ENCODE data around the gene EFCAB6. TPM values are rescaled to one million over a fixed set of nuclear protein-coding genes. Genes with fewer than 3 reads are reported as not detected.

The EFCAB6 gene
- total RNA-seq, 1 experiment from 2014 or later = not detected

DNA sequence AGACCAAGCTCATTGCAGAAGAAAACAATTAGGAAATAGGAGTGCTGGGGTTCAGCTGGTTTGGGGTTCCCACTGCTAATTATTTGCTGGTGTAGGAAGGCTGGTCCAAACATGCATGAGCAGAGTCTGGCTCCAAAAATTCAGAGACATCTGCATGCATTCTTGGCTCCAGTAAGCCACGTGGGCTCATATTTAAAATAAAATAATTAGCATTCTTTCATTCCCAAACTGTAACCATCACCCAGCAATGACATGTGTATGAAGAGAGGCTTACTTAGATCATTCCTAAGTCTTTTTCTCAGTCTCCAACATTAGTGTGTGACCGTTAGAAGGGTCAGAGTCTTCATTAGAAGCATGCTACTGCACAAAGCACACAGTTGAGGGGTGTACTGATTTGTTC lies 58.4 kb downstream of the EFCAB6 start:
- peaks cover 17% of the 10 kb centered on the region for H3K27me3 Mint-ChIP-seq (ENCODE audit: insufficient read depth, unreplicated experiment)
- no peaks in the 10 kb centered on the region for H3K36me3 ChIP-seq (ENCODE audit: control insufficient read depth, insufficient read depth, low read length)

DNA sequence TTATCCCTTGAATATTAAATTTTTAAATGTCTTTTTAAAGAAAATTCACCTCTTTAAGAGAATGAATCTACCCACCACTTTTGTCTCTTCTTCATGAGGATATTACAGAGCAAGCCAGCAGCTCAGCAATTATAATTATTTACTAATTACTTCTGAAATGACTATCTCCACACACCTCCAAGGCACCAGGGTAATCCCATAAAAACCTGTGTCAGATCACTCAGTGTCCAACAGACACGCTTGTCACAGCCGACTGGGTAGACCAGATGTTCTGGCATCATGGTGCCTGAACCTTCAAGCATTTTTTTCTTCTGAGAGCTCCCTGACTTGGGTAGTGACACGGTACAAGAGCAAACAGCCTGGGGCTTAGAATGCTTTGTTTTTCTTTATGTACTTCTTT lies 61.4 kb downstream of the EFCAB6 start:
- Mint-ChIP-seq H3K4me1 (ENCODE audit: low read depth, unreplicated experiment) (no peaks in the 10 kb centered on the region), H3K4me3 (ENCODE audit: unreplicated experiment) (no peak overlapping the region), H3K27ac (ENCODE audit: unreplicated experiment) (no peak overlapping the region), H3K36me3 (ENCODE audit: insufficient read depth, unreplicated experiment) (no peaks in the 10 kb centered on the region), H3K27me3 (ENCODE audit: insufficient read depth, unreplicated experiment) (peaks cover 11% of the 10 kb centered on the region), H3K9me3 (ENCODE audit: unreplicated experiment) (no peaks in the 10 kb centered on the region)
- ChIA-PET POLR2A (no interaction called here), CTCF (no interaction called here)
- Histone ChIP-seq H3K27me3 (replicated peaks; ENCODE audit: control insufficient read depth, insufficient read depth, low read length) (no peaks in the 10 kb centered on the region; the same call in 1 of the 2 replicates), H3K9me3 (no peaks in the 10 kb centered on the region), H3K4me3 (ENCODE audit: low read depth, low read length) (no peak overlapping the region), H3K4me1 (no peaks in the 10 kb centered on the region), H3K36me3 (ENCODE audit: control insufficient read depth, insufficient read depth, low read length) (no peaks in the 10 kb centered on the region)
- intact Hi-C loops (cut with micrococcal nuclease; ENCODE audit: unreplicated experiment) = no loop called here
- no peak for DNase-seq
- TF ChIP-seq, protein P1, sequence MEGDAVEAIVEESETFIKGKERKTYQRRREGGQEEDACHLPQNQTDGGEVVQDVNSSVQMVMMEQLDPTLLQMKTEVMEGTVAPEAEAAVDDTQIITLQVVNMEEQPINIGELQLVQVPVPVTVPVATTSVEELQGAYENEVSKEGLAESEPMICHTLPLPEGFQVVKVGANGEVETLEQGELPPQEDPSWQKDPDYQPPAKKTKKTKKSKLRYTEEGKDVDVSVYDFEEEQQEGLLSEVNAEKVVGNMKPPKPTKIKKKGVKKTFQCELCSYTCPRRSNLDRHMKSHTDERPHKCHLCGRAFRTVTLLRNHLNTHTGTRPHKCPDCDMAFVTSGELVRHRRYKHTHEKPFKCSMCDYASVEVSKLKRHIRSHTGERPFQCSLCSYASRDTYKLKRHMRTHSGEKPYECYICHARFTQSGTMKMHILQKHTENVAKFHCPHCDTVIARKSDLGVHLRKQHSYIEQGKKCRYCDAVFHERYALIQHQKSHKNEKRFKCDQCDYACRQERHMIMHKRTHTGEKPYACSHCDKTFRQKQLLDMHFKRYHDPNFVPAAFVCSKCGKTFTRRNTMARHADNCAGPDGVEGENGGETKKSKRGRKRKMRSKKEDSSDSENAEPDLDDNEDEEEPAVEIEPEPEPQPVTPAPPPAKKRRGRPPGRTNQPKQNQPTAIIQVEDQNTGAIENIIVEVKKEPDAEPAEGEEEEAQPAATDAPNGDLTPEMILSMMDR (IDR thresholded peaks at IDR 0.05; ENCODE audit: insufficient read depth in 1 of 2, low read depth in 1 of 2, low read length in 1 of 2, severe bottlenecking in 1 of 2, unreplicated experiment in 1 of 2) = no peak
- no TSS peak for BruUV-seq (replicated peaks)

More for the DNA sequence above, 58.4 kb downstream of the EFCAB6 start:
- no TSS peak for BruUV-seq (replicated peaks)
- H3K27me3 ChIP-seq (replicated peaks; ENCODE audit: control insufficient read depth, insufficient read depth, low read length) = no peaks in the 10 kb centered on the region
- H3K9me3 ChIP-seq = no peaks in the 10 kb centered on the region
- POLR2A ChIA-PET = no interaction called here
- Mint-ChIP-seq H3K9me3 (ENCODE audit: unreplicated experiment) (no peaks in the 10 kb centered on the region), H3K4me1 (ENCODE audit: low read depth, unreplicated experiment) (no peaks in the 10 kb centered on the region), H3K4me3 (ENCODE audit: unreplicated experiment) (no peak overlapping the region), H3K27ac (ENCODE audit: unreplicated experiment) (no peak overlapping the region), H3K36me3 (ENCODE audit: insufficient read depth, unreplicated experiment) (no peaks in the 10 kb centered on the region)
- no peak overlapping the region for H3K4me3 ChIP-seq (ENCODE audit: low read depth, low read length)
- DNase-seq = no peak
- TF ChIP-seq, protein P1 (IDR thresholded peaks at IDR 0.05; ENCODE audit: insufficient read depth in 1 of 2, low read depth in 1 of 2, low read length in 1 of 2, severe bottlenecking in 1 of 2, unreplicated experiment in 1 of 2) = no peak
- CTCF ChIA-PET = no interaction called here
- H3K4me1 ChIP-seq = no peaks in the 10 kb centered on the region
- intact Hi-C loops (cut with micrococcal nuclease; ENCODE audit: unreplicated experiment) = no loop called here

GRCh38 chr22:43749473-43749872 lies 62.6 kb downstream of the EFCAB6 start:
- H3K36me3 ChIP-seq (ENCODE audit: control insufficient read depth, insufficient read depth, low read length) = no peaks in the 10 kb centered on the region
- Mint-ChIP-seq H3K9me3 (ENCODE audit: unreplicated experiment) (no peaks in the 10 kb centered on the region), H3K36me3 (ENCODE audit: insufficient read depth, unreplicated experiment) (no peaks in the 10 kb centered on the region), H3K27me3 (ENCODE audit: insufficient read depth, unreplicated experiment) (peaks cover 11% of the 10 kb centered on the region), H3K4me3 (ENCODE audit: unreplicated experiment) (no peak overlapping the region), H3K27ac (ENCODE audit: unreplicated experiment) (no peak overlapping the region), H3K4me1 (ENCODE audit: low read depth, unreplicated experiment) (no peaks in the 10 kb centered on the region)
- ChIA-PET POLR2A (no interaction called here), CTCF (no interaction called here)
- TF ChIP-seq, protein P1 (IDR thresholded peaks at IDR 0.05; ENCODE audit: insufficient read depth in 1 of 2, low read depth in 1 of 2, low read length in 1 of 2, severe bottlenecking in 1 of 2, unreplicated experiment in 1 of 2) = no peak
- no peaks in the 10 kb centered on the region; the same call in 1 of the 2 replicates for H3K27me3 ChIP-seq (replicated peaks; ENCODE audit: control insufficient read depth, insufficient read depth, low read length)
- H3K4me1 ChIP-seq = no peaks in the 10 kb centered on the region
- no peaks in the 10 kb centered on the region for H3K9me3 ChIP-seq
- no TSS peak for BruUV-seq (replicated peaks)
- intact Hi-C loops (cut with micrococcal nuclease; ENCODE audit: unreplicated experiment) = no loop called here
- no peak overlapping the region for H3K4me3 ChIP-seq (ENCODE audit: low read depth, low read length)
- no peak for DNase-seq

All from Caco-2 (cell line).